KMS-11 (cell line): Measurements from ENCODE around the gene C1orf198.

ENCODE experiments used
- H2AFZ ChIP-seq: fragments of 200-600 bp; sonication (generic); 2 replicates; pipeline ENCODE4 v1.6.1; 2016; ENCODE audit warnings: antibody characterized with exemption, mixed run types, low read depth
- H3K27ac ChIP-seq: fragments of 200-600 bp; sonication (generic); 2 replicates; pipeline ENCODE4 v1.6.1; 2016; ENCODE audit warnings: mild to moderate bottlenecking, mixed run types
- H3K27me3 ChIP-seq: fragments of 200-600 bp; sonication (generic); 2 replicates; pipeline ENCODE4 v1.6.1; 2017; ENCODE audit warnings: mild to moderate bottlenecking, low read depth, mixed run types, moderate library complexity; ENCODE audit not compliant: insufficient read depth
- H3K36me3 ChIP-seq: fragments of 200-600 bp; sonication (generic); 2 replicates; pipeline ENCODE4 v1.6.1; 2017; ENCODE audit warnings: mild to moderate bottlenecking, mixed run types; ENCODE audit not compliant: insufficient read depth
- H3K4me1 ChIP-seq: fragments of 200-600 bp; sonication (generic); 2 replicates; pipeline ENCODE4 v1.6.1; 2016; ENCODE audit warnings: mild to moderate bottlenecking, low read depth, mixed run types; ENCODE audit not compliant: poor library complexity, severe bottlenecking
- H3K4me2 ChIP-seq: fragments of 200-600 bp; sonication (generic); 2 replicates; pipeline ENCODE4 v1.7.0; 2016; ENCODE audit warnings: mild to moderate bottlenecking, mixed run types
- H3K4me3 ChIP-seq: fragments of 200-600 bp; sonication (generic); IDR thresholded peaks from 2 replicates; pipeline ENCODE4 v1.6.1; 2017; ENCODE audit warnings: low read depth, low read length, mixed read lengths; ENCODE audit not compliant: insufficient read depth
- H3K79me2 ChIP-seq: fragments of 200-600 bp; sonication (generic); 2 replicates; pipeline ENCODE4 v1.6.1; 2016; ENCODE audit warnings: low read depth, mixed run types; ENCODE audit not compliant: insufficient read depth
- H3K9ac ChIP-seq: fragments of 200-600 bp; sonication (generic); 2 replicates; pipeline ENCODE4 v1.6.1; 2016; ENCODE audit warnings: mild to moderate bottlenecking, mixed run types
- H4K20me1 ChIP-seq: fragments of 200-600 bp; sonication (generic); 2 replicates; pipeline ENCODE4 v1.6.1; 2016; ENCODE audit warnings: mild to moderate bottlenecking, mixed run types; ENCODE audit not compliant: insufficient read depth
- TF ChIP-seq, protein P1 (sequence below): fragments of 200-600 bp; sonication (generic); conservative IDR thresholded peaks from 2 replicates; pipeline ENCODE4 v1.6.1; 2017; ENCODE audit warnings: low read depth, mild to moderate bottlenecking, antibody characterized with exemption, low read length, moderate library complexity, mixed read lengths

The C1orf198 gene

DNA sequence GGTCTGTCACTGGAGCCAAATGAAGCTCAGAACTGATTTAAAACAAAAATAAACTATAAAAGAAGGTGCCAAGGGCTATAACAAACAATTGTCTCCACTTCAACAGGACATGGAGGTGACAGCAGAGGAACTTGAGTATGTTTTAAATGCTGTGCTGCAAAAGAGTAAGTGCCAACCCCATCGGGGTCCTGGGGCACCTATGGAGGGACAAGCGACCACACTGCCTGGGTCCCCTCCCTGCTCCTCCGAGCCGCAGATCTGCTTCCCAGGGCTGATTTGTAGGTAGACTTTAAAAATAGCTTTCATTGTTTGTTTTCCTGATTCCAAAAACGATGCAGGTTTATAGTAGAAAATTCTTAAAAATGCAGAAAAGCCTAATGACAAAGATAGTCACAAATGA is 78.3 kb downstream of the C1orf198 start:
- no peaks in the 10 kb centered on the region for H3K4me1 ChIP-seq
- no peaks in the 10 kb centered on the region for H3K36me3 ChIP-seq
- H3K9ac ChIP-seq = no peak overlapping the region
- no peak overlapping the region for H3K4me2 ChIP-seq
- no peak overlapping the region for H2AFZ ChIP-seq
- TF ChIP-seq, protein P1, sequence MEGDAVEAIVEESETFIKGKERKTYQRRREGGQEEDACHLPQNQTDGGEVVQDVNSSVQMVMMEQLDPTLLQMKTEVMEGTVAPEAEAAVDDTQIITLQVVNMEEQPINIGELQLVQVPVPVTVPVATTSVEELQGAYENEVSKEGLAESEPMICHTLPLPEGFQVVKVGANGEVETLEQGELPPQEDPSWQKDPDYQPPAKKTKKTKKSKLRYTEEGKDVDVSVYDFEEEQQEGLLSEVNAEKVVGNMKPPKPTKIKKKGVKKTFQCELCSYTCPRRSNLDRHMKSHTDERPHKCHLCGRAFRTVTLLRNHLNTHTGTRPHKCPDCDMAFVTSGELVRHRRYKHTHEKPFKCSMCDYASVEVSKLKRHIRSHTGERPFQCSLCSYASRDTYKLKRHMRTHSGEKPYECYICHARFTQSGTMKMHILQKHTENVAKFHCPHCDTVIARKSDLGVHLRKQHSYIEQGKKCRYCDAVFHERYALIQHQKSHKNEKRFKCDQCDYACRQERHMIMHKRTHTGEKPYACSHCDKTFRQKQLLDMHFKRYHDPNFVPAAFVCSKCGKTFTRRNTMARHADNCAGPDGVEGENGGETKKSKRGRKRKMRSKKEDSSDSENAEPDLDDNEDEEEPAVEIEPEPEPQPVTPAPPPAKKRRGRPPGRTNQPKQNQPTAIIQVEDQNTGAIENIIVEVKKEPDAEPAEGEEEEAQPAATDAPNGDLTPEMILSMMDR = no peak
- no peaks in the 10 kb centered on the region for H3K27me3 ChIP-seq
- no peak overlapping the region for H3K4me3 ChIP-seq
- no peaks in the 10 kb centered on the region for H3K79me2 ChIP-seq
- H4K20me1 ChIP-seq = no peaks in the 10 kb centered on the region
- no peak overlapping the region for H3K27ac ChIP-seq

DNA sequence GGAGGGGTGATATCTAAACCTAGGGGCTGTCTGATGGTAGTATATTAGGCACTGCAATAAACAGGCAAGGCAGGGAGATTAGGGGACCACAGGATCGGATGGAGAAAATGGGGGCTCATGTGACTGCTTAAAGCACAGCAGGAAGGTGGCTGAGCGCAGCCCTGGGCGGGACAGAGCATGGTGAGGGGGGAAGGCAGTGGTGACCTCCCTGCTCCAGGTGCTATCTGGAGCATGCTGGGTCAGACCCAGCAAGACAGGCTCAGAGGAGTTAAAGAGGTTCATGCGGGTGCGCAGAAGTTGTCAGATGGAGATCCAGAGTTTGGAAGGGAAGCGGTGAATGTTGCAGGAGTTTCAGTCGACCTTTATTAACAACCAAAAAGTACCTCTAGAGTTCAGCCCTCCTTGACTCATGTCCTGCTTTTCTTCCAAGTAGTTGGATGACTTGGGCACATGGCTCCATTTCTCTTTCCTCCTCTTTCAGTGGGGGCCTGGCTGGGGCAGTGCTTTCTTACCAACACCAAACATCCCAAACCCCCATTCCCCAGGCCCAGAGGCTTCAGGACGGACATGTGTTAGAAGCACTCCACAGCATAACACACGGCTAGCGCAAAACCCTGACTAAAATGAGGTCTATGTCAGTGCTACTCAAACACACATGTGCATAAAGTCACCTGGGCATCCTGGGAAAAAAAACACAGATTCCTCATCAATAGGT is 79.6 kb downstream of the C1orf198 start:
- H2AFZ ChIP-seq = no peak overlapping the region
- H4K20me1 ChIP-seq = no peaks in the 10 kb centered on the region
- no peak overlapping the region for H3K9ac ChIP-seq
- H3K27me3 ChIP-seq = no peaks in the 10 kb centered on the region
- no peak overlapping the region for H3K27ac ChIP-seq
- H3K4me3 ChIP-seq = no peak overlapping the region
- H3K4me1 ChIP-seq = no peaks in the 10 kb centered on the region
- H3K4me2 ChIP-seq = no peak overlapping the region
- H3K36me3 ChIP-seq = no peaks in the 10 kb centered on the region
- no peaks in the 10 kb centered on the region for H3K79me2 ChIP-seq
- TF ChIP-seq, protein P1 = no peak

DNA sequence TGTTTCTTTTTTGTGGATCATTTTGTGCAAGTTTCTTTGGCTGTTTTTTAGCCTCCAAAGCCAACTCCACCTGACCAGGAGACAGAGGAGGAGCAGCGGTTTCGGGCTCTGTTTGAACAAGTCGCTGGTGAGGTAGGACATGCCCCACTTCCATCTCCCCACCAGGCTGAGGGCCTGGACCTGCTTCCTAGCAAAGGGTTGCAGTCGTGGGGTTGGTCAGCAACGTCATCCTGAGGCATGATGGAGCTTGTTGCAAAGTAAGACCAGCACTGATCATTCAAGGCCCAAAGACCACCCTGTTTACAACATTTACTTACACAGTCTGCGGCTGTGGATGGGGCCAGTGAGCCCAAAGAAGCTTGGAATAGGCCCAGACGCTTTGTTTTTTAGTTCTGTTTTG is 80.8 kb downstream of the C1orf198 start:
- no peaks in the 10 kb centered on the region for H3K27me3 ChIP-seq
- no peak overlapping the region for H3K4me2 ChIP-seq
- no peak overlapping the region for H3K27ac ChIP-seq

More for the DNA sequence above, 80.8 kb downstream of the C1orf198 start:
- Histone ChIP-seq H3K4me1 (peaks cover under 1% of the 10 kb centered on the region), H3K36me3 (no peaks in the 10 kb centered on the region), H3K79me2 (no peaks in the 10 kb centered on the region), H3K9ac (no peak overlapping the region), H4K20me1 (no peaks in the 10 kb centered on the region), H3K4me3 (no peak overlapping the region), H2AFZ (no peak overlapping the region)
- TF ChIP-seq, protein P1 = no peak
